Endometrial microvascular endothelial cells (primary cell): ENCODE results near the gene XPA. TPM values are rescaled to one million over a fixed set of nuclear protein-coding genes. Genes with fewer than 3 reads are reported as not detected.

Experiments
- in situ Hi-C: cut with HindIII; loops from 2 replicates; pipeline ENCODE4 v1.10.0; 2017; ENCODE audit warnings: low sequenced_read_pairs, low pct_unique_long_range_greater_than_20kb; ENCODE audit errors: inconsistent ontology term
- total RNA-seq: library from RNA; depleted of rRNA; stranded (reverse); fragments of >200 nt; gene quantifications from one replicate; pipeline ENCODE4 v1.2.3, GENCODE V29; 2015; ENCODE audit errors: inconsistent ontology term

The XPA gene
- total RNA-seq, 1 donor from 2014 or later, result 7.2 TPM

- in situ Hi-C loops, result no loop called here
These were observed 69.5 kb downstream of the XPA start for GRCh38 chr9:97627624-97628023.

DNA sequence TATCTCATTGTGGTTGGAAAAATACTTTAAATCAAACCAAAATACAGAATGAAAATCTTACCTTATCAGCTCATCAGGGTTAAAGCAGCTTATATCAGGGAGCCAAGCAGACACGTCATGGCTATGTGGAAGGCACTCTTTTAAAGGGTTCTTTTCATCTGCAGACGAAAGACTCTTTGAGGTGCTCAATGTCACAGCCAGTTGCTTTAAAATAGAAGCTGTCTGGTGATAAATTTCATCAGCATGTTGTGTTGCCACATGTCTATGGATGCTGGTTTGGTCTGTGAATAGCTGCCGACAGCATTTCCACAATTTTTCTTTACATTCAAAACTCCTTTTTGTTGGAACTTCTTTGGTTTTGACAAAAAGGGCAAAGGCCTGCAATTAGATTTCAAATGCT is 71.5 kb downstream of the XPA start:
- in situ Hi-C loops, result no loop called here

Other genes with a start within 250 kb of the XPA start
- 0.56 TPM for gene TMOD1, start 195.7 kb downstream of the XPA start, total RNA-seq
- 9.5 TPM for gene TSTD2, start 64.0 kb downstream of the XPA start, total RNA-seq
- gene NCBP1, start 63.5 kb downstream of the XPA start, total RNA-seq, result 41.4 TPM
- gene FOXE1, start 155.9 kb upstream of the XPA start, total RNA-seq, result not detected
- 11.2 TPM for gene TRMO, start 225.2 kb upstream of the XPA start, total RNA-seq
- not detected for gene HEMGN, start 240.8 kb upstream of the XPA start, total RNA-seq